Measurements from ENCODE around the gene STK32C.

DNA sequence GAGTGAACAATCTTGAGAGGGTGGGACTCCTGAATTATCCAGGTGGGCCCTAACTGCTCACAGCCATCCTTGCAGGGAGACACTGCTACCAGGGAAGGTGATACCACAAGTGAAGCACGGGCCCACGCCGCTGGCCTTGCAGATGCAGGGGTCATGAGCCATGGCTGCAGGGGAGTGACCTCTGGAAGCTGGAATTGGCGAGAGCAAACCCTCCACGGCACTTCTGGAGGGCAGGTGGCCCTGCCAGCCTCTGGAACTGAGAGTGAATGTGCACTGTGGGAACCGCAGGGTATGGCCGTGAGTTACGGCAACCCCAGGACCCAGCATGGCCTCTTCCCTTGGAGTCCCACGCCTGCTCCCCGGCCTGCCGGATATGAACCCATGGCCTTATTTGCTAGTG lies 37.5 kb downstream of the STK32C start:
- TF ChIP-seq SNAI2 (CRISPR knock-in tag; IDR thresholded peaks at IDR 0.05) (no peak), ZFP3 (CRISPR knock-in tag; IDR thresholded peaks at IDR 0.05) (no peak), ZNF8 (CRISPR knock-in tag; IDR thresholded peaks at IDR 0.05) (no peak), OSR1 (CRISPR knock-in tag; IDR thresholded peaks at IDR 0.05) (no peak), TCF4 (CRISPR knock-in tag; IDR thresholded peaks at IDR 0.05; ENCODE audit: borderline replicate concordance) (no peak), ARNTL (CRISPR knock-in tag; IDR thresholded peaks at IDR 0.05; ENCODE audit: borderline replicate concordance, low read depth) (no peak), ZNF70 (CRISPR knock-in tag; IDR thresholded peaks at IDR 0.05) (no peak), ZNF565 (CRISPR knock-in tag; conservative IDR thresholded peaks at IDR 0.05; ENCODE audit: low read depth) (no peak), ESRRG (CRISPR knock-in tag; IDR thresholded peaks at IDR 0.05) (no peak), GLIS3 (CRISPR knock-in tag; IDR thresholded peaks at IDR 0.05) (no peak)
- TF ChIP-seq, protein P1, sequence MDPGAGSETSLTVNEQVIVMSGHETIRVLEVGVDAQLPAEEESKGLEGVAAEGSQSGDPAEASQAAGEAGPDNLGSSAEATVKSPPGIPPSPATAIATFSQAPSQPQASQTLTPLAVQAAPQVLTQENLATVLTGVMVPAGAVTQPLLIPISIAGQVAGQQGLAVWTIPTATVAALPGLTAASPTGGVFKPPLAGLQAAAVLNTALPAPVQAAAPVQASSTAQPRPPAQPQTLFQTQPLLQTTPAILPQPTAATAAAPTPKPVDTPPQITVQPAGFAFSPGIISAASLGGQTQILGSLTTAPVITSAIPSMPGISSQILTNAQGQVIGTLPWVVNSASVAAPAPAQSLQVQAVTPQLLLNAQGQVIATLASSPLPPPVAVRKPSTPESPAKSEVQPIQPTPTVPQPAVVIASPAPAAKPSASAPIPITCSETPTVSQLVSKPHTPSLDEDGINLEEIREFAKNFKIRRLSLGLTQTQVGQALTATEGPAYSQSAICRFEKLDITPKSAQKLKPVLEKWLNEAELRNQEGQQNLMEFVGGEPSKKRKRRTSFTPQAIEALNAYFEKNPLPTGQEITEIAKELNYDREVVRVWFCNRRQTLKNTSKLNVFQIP (CRISPR knock-in tag; IDR thresholded peaks at IDR 0.05; ENCODE audit: borderline replicate concordance, low read depth): no peak
- TF ChIP-seq, protein P2, sequence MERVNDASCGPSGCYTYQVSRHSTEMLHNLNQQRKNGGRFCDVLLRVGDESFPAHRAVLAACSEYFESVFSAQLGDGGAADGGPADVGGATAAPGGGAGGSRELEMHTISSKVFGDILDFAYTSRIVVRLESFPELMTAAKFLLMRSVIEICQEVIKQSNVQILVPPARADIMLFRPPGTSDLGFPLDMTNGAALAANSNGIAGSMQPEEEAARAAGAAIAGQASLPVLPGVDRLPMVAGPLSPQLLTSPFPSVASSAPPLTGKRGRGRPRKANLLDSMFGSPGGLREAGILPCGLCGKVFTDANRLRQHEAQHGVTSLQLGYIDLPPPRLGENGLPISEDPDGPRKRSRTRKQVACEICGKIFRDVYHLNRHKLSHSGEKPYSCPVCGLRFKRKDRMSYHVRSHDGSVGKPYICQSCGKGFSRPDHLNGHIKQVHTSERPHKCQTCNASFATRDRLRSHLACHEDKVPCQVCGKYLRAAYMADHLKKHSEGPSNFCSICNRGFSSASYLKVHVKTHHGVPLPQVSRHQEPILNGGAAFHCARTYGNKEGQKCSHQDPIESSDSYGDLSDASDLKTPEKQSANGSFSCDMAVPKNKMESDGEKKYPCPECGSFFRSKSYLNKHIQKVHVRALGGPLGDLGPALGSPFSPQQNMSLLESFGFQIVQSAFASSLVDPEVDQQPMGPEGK (CRISPR knock-in tag; IDR thresholded peaks at IDR 0.05; ENCODE audit: borderline replicate concordance): no peak
- TF ChIP-seq, protein P3, sequence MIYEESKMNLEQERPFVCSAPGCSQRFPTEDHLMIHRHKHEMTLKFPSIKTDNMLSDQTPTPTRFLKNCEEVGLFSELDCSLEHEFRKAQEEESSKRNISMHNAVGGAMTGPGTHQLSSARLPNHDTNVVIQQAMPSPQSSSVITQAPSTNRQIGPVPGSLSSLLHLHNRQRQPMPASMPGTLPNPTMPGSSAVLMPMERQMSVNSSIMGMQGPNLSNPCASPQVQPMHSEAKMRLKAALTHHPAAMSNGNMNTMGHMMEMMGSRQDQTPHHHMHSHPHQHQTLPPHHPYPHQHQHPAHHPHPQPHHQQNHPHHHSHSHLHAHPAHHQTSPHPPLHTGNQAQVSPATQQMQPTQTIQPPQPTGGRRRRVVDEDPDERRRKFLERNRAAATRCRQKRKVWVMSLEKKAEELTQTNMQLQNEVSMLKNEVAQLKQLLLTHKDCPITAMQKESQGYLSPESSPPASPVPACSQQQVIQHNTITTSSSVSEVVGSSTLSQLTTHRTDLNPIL (CRISPR knock-in tag; IDR thresholded peaks at IDR 0.05; ENCODE audit: low read depth): no peak

All from SK-N-SH treated with all-trans-retinoic acid at 6 μM for 48 hours (cell line).